Activated naive CD8-positive, alpha-beta T cell treated with anti-CD3 and anti-CD28 coated beads, Interleukin-2, amount 10 ng/mL, durations not matched to agents 7 days and 5 days (primary cell): Measurements from ENCODE around the gene SIK2. TPM values are rescaled to one million over a fixed set of nuclear protein-coding genes. Genes with fewer than 3 reads are reported as not detected.

Experiments used
- ATAC-seq: fragments of 150-1000 bp; cut with Tn5 transposase; one replicate; pipeline ENCODE4 v1.10.0; 2021; ENCODE audit warnings: low read depth, moderate library complexity
- POLR2A ChIA-PET: fragments of 350-600 bp; sonication (Branson Sonifier 250); formaldehyde crosslinking; loops from one replicate; lab custom pipeline; 2021; ENCODE audit warnings: antibody characterized with exemption; lab: Charles Lee
- DNase-seq: peaks from one replicate; pipeline ENCODE4 v3.0.0; 2021
- H3K27ac Mint-ChIP-seq: one replicate; pipeline ENCODE4 v1.8.0; 2022; ENCODE audit warnings: mild to moderate bottlenecking, mixed read lengths
- H3K27me3 Mint-ChIP-seq: one replicate; pipeline ENCODE4 v1.8.0; 2022; ENCODE audit warnings: mild to moderate bottlenecking, moderate library complexity, mixed read lengths
- H3K36me3 Mint-ChIP-seq: one replicate; pipeline ENCODE4 v1.8.0; 2021; ENCODE audit warnings: mild to moderate bottlenecking, mixed read lengths
- H3K4me1 Mint-ChIP-seq: one replicate; pipeline ENCODE4 v1.8.0; 2021; ENCODE audit warnings: mixed read lengths
- H3K4me3 Mint-ChIP-seq: one replicate; pipeline ENCODE4 v1.8.0; 2022; ENCODE audit warnings: mild to moderate bottlenecking, moderate library complexity, mixed read lengths
- H3K9me3 Mint-ChIP-seq: one replicate; pipeline ENCODE4 v1.8.0; 2021; ENCODE audit warnings: mixed read lengths
- total RNA-seq, 2 experiments: library from RNA; stranded (reverse); gene quantifications; one replicate each; pipeline ENCODE4 v1.2.3, GENCODE V29; 2021

The SIK2 gene
- total RNA-seq, 2 experiments from 2014 or later: 10.2 to 12.9 TPM

- H3K27me3 Mint-ChIP-seq: no peaks in the 10 kb centered on the region
- no peaks in the 10 kb centered on the region for H3K9me3 Mint-ChIP-seq
- H3K4me3 Mint-ChIP-seq: no peak overlapping the region
- H3K4me1 Mint-ChIP-seq: no peaks in the 10 kb centered on the region
- DNase-seq (no peak), ATAC-seq (no peak)
- POLR2A ChIA-PET: no interaction called here
- H3K27ac Mint-ChIP-seq: no peak overlapping the region
- no peaks in the 10 kb centered on the region for H3K36me3 Mint-ChIP-seq
Observed at GRCh38 chr11:111612224-111612623, 10.0 kb downstream of the SIK2 start.

GRCh38 chr11:111617286-111617685 lies 15.0 kb downstream of the SIK2 start:
- Mint-ChIP-seq H3K36me3 (peaks cover 14% of the 10 kb centered on the region), H3K4me1 (no peaks in the 10 kb centered on the region), H3K27me3 (no peaks in the 10 kb centered on the region), H3K27ac (no peak overlapping the region), H3K9me3 (no peaks in the 10 kb centered on the region), H3K4me3 (no peak overlapping the region)
- DNase-seq (no peak), ATAC-seq (no peak)
- POLR2A ChIA-PET: no interaction called here

GRCh38 chr11:111620518-111620917 lies 18.3 kb downstream of the SIK2 start:
- Mint-ChIP-seq H3K36me3 (peaks cover 42% of the 10 kb centered on the region), H3K4me3 (no peak overlapping the region), H3K4me1 (no peaks in the 10 kb centered on the region), H3K9me3 (peaks cover 8% of the 10 kb centered on the region), H3K27ac (no peak overlapping the region), H3K27me3 (no peaks in the 10 kb centered on the region)
- POLR2A ChIA-PET: no interaction called here
- no peak for ATAC-seq
- DNase-seq: no peak

- Mint-ChIP-seq H3K27me3 (no peaks in the 10 kb centered on the region), H3K9me3 (peaks cover 8% of the 10 kb centered on the region), H3K27ac (no peak overlapping the region), H3K4me3 (no peak overlapping the region), H3K4me1 (no peaks in the 10 kb centered on the region), H3K36me3 (peaks cover 43% of the 10 kb centered on the region)
- no peak for ATAC-seq
- POLR2A ChIA-PET: no interaction called here
- DNase-seq: no peak
Observed at GRCh38 chr11:111623527-111624030, 21.3 kb downstream of the SIK2 start.

GRCh38 chr11:111624608-111625007 lies 22.4 kb downstream of the SIK2 start:
- peaks cover 50% of the 10 kb centered on the region for H3K36me3 Mint-ChIP-seq
- no peak overlapping the region for H3K27ac Mint-ChIP-seq
- ATAC-seq (no peak), DNase-seq (no peak)
- H3K27me3 Mint-ChIP-seq: no peaks in the 10 kb centered on the region
- peaks cover 9% of the 10 kb centered on the region for H3K9me3 Mint-ChIP-seq
- POLR2A ChIA-PET: no interaction called here
- H3K4me1 Mint-ChIP-seq: no peaks in the 10 kb centered on the region
- no peak overlapping the region for H3K4me3 Mint-ChIP-seq

- no peak overlapping the region for H3K27ac Mint-ChIP-seq
- H3K4me3 Mint-ChIP-seq: no peak overlapping the region
- ATAC-seq (no peak), DNase-seq (no peak)
- H3K27me3 Mint-ChIP-seq: no peaks in the 10 kb centered on the region
- POLR2A ChIA-PET: no interaction called here
- H3K36me3 Mint-ChIP-seq: peaks cover 39% of the 10 kb centered on the region
- peaks cover 7% of the 10 kb centered on the region for H3K9me3 Mint-ChIP-seq
- no peaks in the 10 kb centered on the region for H3K4me1 Mint-ChIP-seq
Observed at GRCh38 chr11:111627591-111627990, 25.3 kb downstream of the SIK2 start.

- Mint-ChIP-seq H3K4me1 (peaks cover 12% of the 10 kb centered on the region), H3K9me3 (peaks cover 1% of the 10 kb centered on the region), H3K27ac (no peak overlapping the region), H3K27me3 (no peaks in the 10 kb centered on the region), H3K4me3 (no peak overlapping the region), H3K36me3 (peaks cover 27% of the 10 kb centered on the region)
- ATAC-seq (no peak), DNase-seq (no peak)
- POLR2A ChIA-PET: no interaction called here
Observed at GRCh38 chr11:111629499-111629898, 27.2 kb downstream of the SIK2 start.

GRCh38 chr11:111631024-111631665 lies 28.9 kb downstream of the SIK2 start:
- H3K9me3 Mint-ChIP-seq: peaks cover 4% of the 10 kb centered on the region
- peaks cover 20% of the 10 kb centered on the region for H3K4me1 Mint-ChIP-seq
- no peak overlapping the region for H3K4me3 Mint-ChIP-seq
- POLR2A ChIA-PET: no interaction called here
- ATAC-seq (peak; percentile 18), DNase-seq (no peak)
- peaks cover 20% of the 10 kb centered on the region for H3K36me3 Mint-ChIP-seq
- H3K27me3 Mint-ChIP-seq: no peaks in the 10 kb centered on the region
- H3K27ac Mint-ChIP-seq: no peak overlapping the region

- Mint-ChIP-seq H3K4me3 (no peak overlapping the region), H3K9me3 (peaks cover 5% of the 10 kb centered on the region), H3K27ac (no peak overlapping the region), H3K4me1 (peaks cover 22% of the 10 kb centered on the region), H3K27me3 (no peaks in the 10 kb centered on the region), H3K36me3 (peaks cover 23% of the 10 kb centered on the region)
- POLR2A ChIA-PET: no interaction called here
- DNase-seq: no peak
- peak; percentile 93 for ATAC-seq
Observed at GRCh38 chr11:111631666-111632039, 29.4 kb downstream of the SIK2 start.

- ATAC-seq (no peak), DNase-seq (no peak)
- H3K4me3 Mint-ChIP-seq: no peak overlapping the region
- H3K4me1 Mint-ChIP-seq: peaks cover 22% of the 10 kb centered on the region
- no peaks in the 10 kb centered on the region for H3K27me3 Mint-ChIP-seq
- no peak overlapping the region for H3K27ac Mint-ChIP-seq
- H3K36me3 Mint-ChIP-seq: peaks cover 27% of the 10 kb centered on the region
- H3K9me3 Mint-ChIP-seq: peaks cover 5% of the 10 kb centered on the region
- POLR2A ChIA-PET: no interaction called here
Observed at GRCh38 chr11:111632516-111633220, 30.4 kb downstream of the SIK2 start.

- H3K4me3 Mint-ChIP-seq: no peak overlapping the region
- POLR2A ChIA-PET: no interaction called here
- DNase-seq: no peak
- peaks cover 22% of the 10 kb centered on the region for H3K4me1 Mint-ChIP-seq
- no peak for ATAC-seq
- H3K27ac Mint-ChIP-seq: no peak overlapping the region
- H3K27me3 Mint-ChIP-seq: no peaks in the 10 kb centered on the region
- peaks cover 31% of the 10 kb centered on the region for H3K36me3 Mint-ChIP-seq
- peaks cover 5% of the 10 kb centered on the region for H3K9me3 Mint-ChIP-seq
Observed at GRCh38 chr11:111633248-111633647, 31.0 kb downstream of the SIK2 start.

- no peak for DNase-seq
- H3K36me3 Mint-ChIP-seq: peaks cover 27% of the 10 kb centered on the region
- peak overlapping the region; percentile 4 for H3K4me3 Mint-ChIP-seq
- peaks cover 23% of the 10 kb centered on the region for H3K4me1 Mint-ChIP-seq
- peaks cover 4% of the 10 kb centered on the region for H3K9me3 Mint-ChIP-seq
- ATAC-seq: peak; percentile 58
- POLR2A ChIA-PET: no interaction called here
- H3K27ac Mint-ChIP-seq: no peak overlapping the region
- no peaks in the 10 kb centered on the region for H3K27me3 Mint-ChIP-seq
Observed at GRCh38 chr11:111633756-111634362, 31.6 kb downstream of the SIK2 start.

GRCh38 chr11:111634981-111635705 lies 32.9 kb downstream of the SIK2 start:
- ATAC-seq (no peak), DNase-seq (no peak)
- Mint-ChIP-seq H3K9me3 (peaks cover 4% of the 10 kb centered on the region), H3K4me1 (peaks cover 25% of the 10 kb centered on the region), H3K4me3 (peak overlapping the region; percentile 18), H3K27ac (peak overlapping the region; percentile 17), H3K36me3 (peaks cover 26% of the 10 kb centered on the region), H3K27me3 (no peaks in the 10 kb centered on the region)
- POLR2A ChIA-PET: no interaction called here
